NCI-H446 treated with DMSO at 0.1 percent for 48 hours (cell line): ENCODE data around the gene AKAP7.
"Not testable (repeated sequence)": the region's sequence is repeated elsewhere in the genome, so short reads cannot be mapped to it uniquely, and the experiment has no call there.

Experiments used
- DNase-seq: peaks from one replicate; lab custom pipeline; 2025; lab: John Stamatoyannopoulos, UW

The AKAP7 gene

GRCh38 chr6:131135244-131136020 is at the start of gene AKAP7:
AKAP7 (plus strand) TSS chr6:131135467; CDS start chr6:131135764, 297 bp downstream.
- DNase-seq = no peak

DNA sequence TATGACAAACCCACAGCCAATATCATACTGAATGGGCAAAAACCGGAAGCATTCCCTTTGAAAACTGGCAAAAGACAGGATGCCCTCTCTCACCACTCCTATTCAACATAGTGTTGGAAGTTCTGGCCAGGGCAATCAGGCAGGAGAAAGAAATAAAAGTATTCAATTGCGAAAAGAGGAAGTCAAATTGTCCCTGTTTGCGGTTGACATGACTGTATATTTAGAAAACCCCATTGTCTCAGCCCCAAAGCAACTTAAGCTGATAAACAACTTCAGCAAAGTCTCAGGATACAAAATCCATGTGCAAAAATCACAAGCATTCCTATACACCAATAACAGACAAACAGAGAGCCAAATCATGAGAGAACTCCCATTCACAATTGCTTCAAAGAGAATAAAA is 44.9 kb upstream of the AKAP7 start:
- DNase-seq = not testable (repeated sequence)

- not testable (repeated sequence) for DNase-seq
Observed at GRCh38 chr6:131091944-131092343, 43.3 kb upstream of the AKAP7 start.

GRCh38 chr6:131093334-131093733 is 41.9 kb upstream of the AKAP7 start:
- DNase-seq = no peak

- no peak for DNase-seq
Observed at GRCh38 chr6:131096786-131097185, 38.5 kb upstream of the AKAP7 start.

GRCh38 chr6:131101911-131102680 is 33.2 kb upstream of the AKAP7 start:
- no peak for DNase-seq

GRCh38 chr6:131103296-131103695 is 32.0 kb upstream of the AKAP7 start:
- DNase-seq = no peak

GRCh38 chr6:131103901-131104300 is 31.4 kb upstream of the AKAP7 start:
- DNase-seq = no peak

DNA sequence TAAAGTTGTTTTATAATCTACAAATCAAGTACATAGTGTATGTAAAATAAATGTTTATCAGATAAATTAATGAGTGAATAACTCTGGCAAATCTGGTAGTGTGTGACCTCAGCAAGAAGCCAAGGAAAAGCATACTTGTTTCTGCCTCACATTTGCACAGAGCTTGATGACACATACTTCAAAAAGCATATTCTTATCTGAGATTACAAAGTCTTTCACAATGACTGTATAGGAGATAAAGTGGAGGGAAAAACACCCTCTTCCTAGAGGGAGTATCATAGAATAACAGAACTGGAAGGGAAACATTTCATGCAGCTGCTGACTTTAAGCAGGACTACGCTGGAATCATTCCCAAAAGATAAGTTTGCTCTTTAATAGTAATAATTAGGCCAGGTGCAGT is 28.1 kb upstream of the AKAP7 start:
- no peak for DNase-seq

DNA sequence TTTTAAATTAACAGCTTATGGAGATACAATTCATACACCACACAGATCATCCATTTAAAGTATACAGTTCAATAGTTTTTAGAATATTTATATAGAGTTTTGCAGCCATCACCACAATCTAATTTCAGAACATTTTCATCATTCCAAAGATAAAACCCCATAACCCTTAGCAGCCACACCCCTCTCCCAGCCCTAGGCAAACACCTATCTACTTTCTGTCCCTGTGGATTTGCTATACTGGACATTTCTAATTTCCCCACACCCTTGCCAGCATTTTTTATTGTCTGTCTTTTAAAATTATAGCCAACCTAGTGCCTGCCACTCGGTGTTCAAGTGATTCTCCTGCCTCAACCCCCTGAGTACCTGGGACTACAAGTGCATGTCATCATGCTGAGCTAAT is 23.0 kb upstream of the AKAP7 start:
- no peak for DNase-seq

GRCh38 chr6:131115651-131116050 is 19.6 kb upstream of the AKAP7 start:
- DNase-seq = no peak

- DNase-seq = no peak
Observed at GRCh38 chr6:131116321-131116720, 18.9 kb upstream of the AKAP7 start.

GRCh38 chr6:131116755-131117360 is 18.4 kb upstream of the AKAP7 start:
- DNase-seq = no peak

DNA sequence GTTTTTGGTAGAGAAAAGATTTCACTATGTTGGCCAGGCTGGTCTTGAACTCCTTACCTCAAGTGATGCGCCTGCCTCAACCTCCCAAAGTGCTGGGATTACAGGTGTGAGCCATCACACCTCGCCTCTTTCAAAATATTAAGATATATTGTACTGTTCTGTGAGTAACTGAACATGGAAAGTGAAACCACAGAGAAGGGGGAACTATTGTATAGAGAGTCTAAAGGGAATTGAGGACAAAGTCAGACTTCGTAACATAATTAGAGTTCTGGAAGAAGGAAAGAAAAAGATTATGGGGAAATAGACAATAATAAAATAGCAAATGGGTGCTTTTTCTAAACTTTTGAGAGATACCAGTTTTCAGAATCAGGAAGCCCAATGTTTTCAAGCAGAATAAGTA is 17.4 kb upstream of the AKAP7 start:
- no peak for DNase-seq

DNA sequence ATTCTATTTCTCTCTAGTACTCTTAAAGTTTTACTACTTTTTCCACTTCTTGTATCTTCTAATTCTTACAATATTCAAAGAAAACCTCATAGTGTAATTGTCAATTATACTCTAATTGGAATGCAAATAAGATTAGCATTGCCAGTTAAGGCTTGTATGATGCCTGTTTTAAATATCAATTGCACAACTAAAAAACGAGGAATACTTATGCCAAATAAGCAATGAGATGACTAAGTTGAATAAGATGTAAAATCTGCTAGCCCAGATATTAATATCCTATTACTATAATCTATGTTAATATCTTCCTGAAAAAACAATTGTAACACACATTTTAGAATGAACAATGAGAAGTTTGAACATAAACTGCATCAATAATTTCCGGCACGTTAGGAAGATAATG is 13.3 kb upstream of the AKAP7 start:
- no peak for DNase-seq

- DNase-seq = no peak
Observed at GRCh38 chr6:131122516-131122915, 12.8 kb upstream of the AKAP7 start.

GRCh38 chr6:131124336-131125071 is 10.8 kb upstream of the AKAP7 start:
- no peak for DNase-seq

GRCh38 chr6:131125431-131125830 is 9.8 kb upstream of the AKAP7 start:
- no peak for DNase-seq

- no peak for DNase-seq
Observed at GRCh38 chr6:131129689-131130553, 5.3 kb upstream of the AKAP7 start.

GRCh38 chr6:131130554-131130940 is 4.7 kb upstream of the AKAP7 start:
- DNase-seq = no peak

DNA sequence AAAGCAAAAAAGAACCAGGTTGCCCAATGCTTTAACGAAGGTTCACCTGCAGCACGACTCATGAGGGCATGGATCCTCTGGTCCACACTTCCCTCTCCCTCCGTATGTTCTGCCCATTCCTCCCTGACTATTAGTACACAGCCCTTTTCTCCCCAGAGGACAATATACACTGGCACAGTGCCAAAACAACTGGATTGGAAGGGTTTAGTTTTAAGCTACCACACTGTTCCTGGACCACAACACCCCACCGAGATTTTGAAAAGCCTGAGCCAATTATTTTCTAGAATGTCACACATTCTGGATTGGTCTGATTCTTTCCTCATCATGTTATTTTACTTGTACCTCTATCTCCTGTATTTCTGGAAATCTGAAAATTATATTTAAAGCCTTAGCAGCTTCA is 2.9 kb upstream of the AKAP7 start:
- DNase-seq = no peak
